Esophagus muscularis mucosa (tissue), 4 donors: ENCODE measurements around the gene TTC3. TPM values are rescaled to one million over a fixed set of nuclear protein-coding genes. Genes with fewer than 3 reads are reported as not detected.
"Not testable (repeated sequence)": the region's sequence is repeated elsewhere in the genome, so short reads cannot be mapped to it uniquely, and the experiment has no call there.

Experiments used
- DNase-seq: peaks from one replicate; pipeline ENCODE4 v3.0.0-alpha.2; 2017; ENCODE audit errors: extremely low spot score
- H3K27ac ChIP-seq, 4 donors: fragments of 200-600 bp; sonication (generic); replicated peaks in 1 of 4; 1 replicate in 3 of 4; 2 replicates in 1 of 4; pipeline ENCODE4 v1.5.1; 2016 to 2019; ENCODE audit warnings: mild to moderate bottlenecking in 1 of 4
- H3K27me3 ChIP-seq, 4 donors: fragments of 200-600 bp; sonication (generic); one replicate each; pipeline versions ENCODE4 v1.5.1 to v1.6.0; 2016 to 2019
- H3K36me3 ChIP-seq, 4 donors: fragments of 200-600 bp; sonication (generic); one replicate each; pipeline ENCODE4 v1.5.1; 2016 to 2019
- H3K4me1 ChIP-seq, 4 donors: fragments of 200-600 bp; sonication (generic); one replicate each; pipeline ENCODE4 v1.5.1; 2016 to 2019
- H3K4me3 ChIP-seq, 4 donors: fragments of 200-600 bp; sonication (generic); 1 replicate in 2 of 4; 2 replicates in 2 of 4; pipeline ENCODE4 v1.5.1; 2016 to 2019; ENCODE audit warnings: mild to moderate bottlenecking in 4 of 4, moderate library complexity in 1 of 4
- H3K9me3 ChIP-seq, 4 donors: fragments of 200-600 bp; sonication (generic); 1 replicate in 3 of 4; 2 replicates in 1 of 4; pipeline ENCODE4 v1.5.1; 2016 to 2019
- EP300 ChIP-seq: sonication (generic); formaldehyde crosslinking; IDR thresholded peaks from one replicate; pipeline ENCODE4 v1.6.1; 2017; ENCODE audit warnings: antibody characterized with exemption
- POLR2A ChIP-seq: fragments of 450-650 bp; IDR thresholded peaks from one replicate; pipeline ENCODE4 v1.6.1; 2017; ENCODE audit warnings: antibody characterized with exemption, moderate library complexity, mild to moderate bottlenecking, low read depth
- POLR2AphosphoS5 ChIP-seq, 2 donors: sonication (generic); formaldehyde crosslinking; IDR thresholded peaks; one replicate each; pipeline ENCODE4 v1.6.1; 2017; ENCODE audit warnings: antibody characterized with exemption in 2 of 2
- WGBS: methylation state at CpG from one replicate; pipeline ENCODE4 v1.1.5; 2018; 5-methylcytosine and 5-hydroxymethylcytosine counted together
- intact Hi-C: fragments of 100-400 bp; cut with DNase I; formaldehyde crosslinking; loops from one replicate; pipeline ENCODE4 v1.15.1; 2023
- total RNA-seq, 4 donors: library from RNA; depleted of rRNA; stranded (reverse); fragments of >200 nt; gene quantifications; one replicate each; pipeline versions ENCODE4 v1.1.0 to v1.2.1, GENCODE V29; 2016
- TF ChIP-seq, protein P1 (sequence below), 3 experiments: fragments of 200-600 bp in 2 of 3; fragments of 450-650 bp in 1 of 3; sonication (generic) in 2 of 3; IDR thresholded peaks; one replicate each; pipeline ENCODE4 v1.5.1; 2017 to 2019; ENCODE audit warnings: antibody characterized with exemption in 3 of 3, mild to moderate bottlenecking in 2 of 3, moderate library complexity in 1 of 3

The TTC3 gene
- total RNA-seq, 4 donors from 2014 or later: 86.0 to 162 (median 104) TPM

DNA sequence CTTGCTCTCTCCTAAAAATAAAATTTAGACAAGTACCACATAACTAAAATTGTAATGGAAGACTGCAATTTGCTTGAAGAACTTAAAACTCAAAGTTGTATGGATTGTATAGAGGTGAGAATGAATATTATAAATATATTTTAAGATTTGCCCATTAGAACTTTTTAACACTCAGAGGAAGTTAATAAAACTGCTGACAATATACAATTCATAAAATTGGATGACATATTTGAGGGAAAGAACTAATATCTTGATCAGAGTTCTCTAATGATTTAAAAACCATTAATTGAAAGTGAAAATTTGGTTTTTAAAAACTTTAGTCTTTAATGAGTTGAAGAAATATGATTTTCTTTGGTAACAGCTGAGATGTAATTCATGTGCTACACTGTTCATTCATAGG is 20.9 kb downstream of the TTC3 start:
- H3K27me3 ChIP-seq: no peaks in the 10 kb centered on the region
- H3K4me1 ChIP-seq: no peaks in the 10 kb centered on the region
- no peak for DNase-seq
- peaks cover 15 to 60% (median 36%) of the 10 kb centered on the region in 4 donors for H3K36me3 ChIP-seq
- H3K27ac ChIP-seq: no peak overlapping the region
- TF ChIP-seq POLR2A: no peak
- no peak overlapping the region for H3K4me3 ChIP-seq
- intact Hi-C loops: no loop called here
- no peaks in the 10 kb centered on the region for H3K9me3 ChIP-seq

DNA sequence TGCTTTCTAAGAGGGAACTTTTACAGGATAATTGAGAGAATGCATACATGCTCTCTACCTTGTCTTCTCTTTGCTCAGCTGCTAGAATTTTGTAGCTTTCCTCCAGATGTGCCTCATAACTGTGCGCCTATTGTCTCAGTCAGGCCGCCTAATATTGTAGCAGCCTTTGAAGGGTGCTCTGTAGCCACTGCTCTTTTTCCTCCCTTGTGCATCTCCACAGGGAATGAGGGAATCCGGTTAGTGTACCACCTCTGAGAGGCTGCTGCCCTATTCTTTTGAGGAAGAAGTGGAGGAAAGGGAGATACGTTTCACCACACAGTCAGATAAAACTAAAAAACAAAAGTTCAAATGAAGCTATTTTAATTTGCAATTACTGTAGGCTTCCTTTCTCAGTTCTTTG is 22.8 kb downstream of the TTC3 start:
- Histone ChIP-seq H3K27ac (no peak overlapping the region), H3K36me3 (peaks cover 15 to 66% (median 33%) of the 10 kb centered on the region in 4 donors), H3K4me1 (no peaks in the 10 kb centered on the region), H3K9me3 (no peaks in the 10 kb centered on the region), H3K27me3 (no peaks in the 10 kb centered on the region), H3K4me3 (no peak overlapping the region)
- no peak for TF ChIP-seq POLR2AphosphoS5 (IDR thresholded peaks at IDR 0.05)
- intact Hi-C loops: no loop called here
- WGBS: 92% methylated on average over 4 of the region's 4 CpGs
- DNase-seq: no peak

DNA sequence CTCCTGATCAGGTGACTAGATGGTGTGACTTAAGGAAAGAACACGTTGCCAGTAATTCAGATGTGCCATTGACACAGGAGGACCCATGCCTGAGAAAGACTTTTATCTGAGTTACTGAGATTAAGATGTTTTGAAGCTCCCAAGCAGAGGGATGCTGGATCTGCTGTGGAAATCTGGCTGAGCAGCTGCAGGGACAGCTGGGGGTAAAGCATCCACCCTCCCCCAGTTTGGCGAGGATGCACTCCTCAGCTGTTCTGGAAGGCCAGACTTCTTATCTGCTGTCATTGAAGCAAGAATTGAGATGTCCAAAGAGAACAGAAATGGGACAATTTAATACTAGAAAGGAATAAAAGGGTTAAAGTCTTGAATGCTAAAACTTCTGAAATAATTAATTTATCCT is 25.7 kb downstream of the TTC3 start:
- 92% methylated on average over 2 of the region's 2 CpGs for WGBS

DNA sequence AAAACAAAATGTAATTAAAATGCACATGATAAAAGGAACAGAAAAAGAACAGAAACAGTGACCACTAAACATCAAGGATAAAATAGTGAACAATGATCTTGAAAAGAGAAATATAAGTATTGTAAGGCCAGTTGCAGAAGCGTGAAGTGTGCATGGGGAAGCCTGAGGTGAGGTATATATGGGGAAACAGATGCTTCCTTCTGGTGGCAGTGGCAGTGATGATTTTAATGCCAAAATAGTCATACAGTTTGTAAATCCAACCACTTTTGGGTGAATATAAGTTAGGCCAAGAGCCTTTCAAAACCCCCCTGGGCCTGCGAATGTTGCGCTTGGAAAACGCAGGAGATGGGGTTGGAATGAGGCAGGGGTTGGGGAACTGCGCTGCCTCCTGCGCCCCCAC is 27.3 kb downstream of the TTC3 start:
- Histone ChIP-seq H3K9me3 (no peaks in the 10 kb centered on the region), H3K4me1 (no peaks in the 10 kb centered on the region), H3K27me3 (no peaks in the 10 kb centered on the region), H3K36me3 (peaks cover 15 to 48% (median 30%) of the 10 kb centered on the region in 4 donors), H3K4me3 (no peak overlapping the region), H3K27ac (no peak overlapping the region)
- TF ChIP-seq EP300 (no peak), POLR2A (no peak), POLR2AphosphoS5 (IDR thresholded peaks at IDR 0.05) (no peak)
- TF ChIP-seq, protein P1, sequence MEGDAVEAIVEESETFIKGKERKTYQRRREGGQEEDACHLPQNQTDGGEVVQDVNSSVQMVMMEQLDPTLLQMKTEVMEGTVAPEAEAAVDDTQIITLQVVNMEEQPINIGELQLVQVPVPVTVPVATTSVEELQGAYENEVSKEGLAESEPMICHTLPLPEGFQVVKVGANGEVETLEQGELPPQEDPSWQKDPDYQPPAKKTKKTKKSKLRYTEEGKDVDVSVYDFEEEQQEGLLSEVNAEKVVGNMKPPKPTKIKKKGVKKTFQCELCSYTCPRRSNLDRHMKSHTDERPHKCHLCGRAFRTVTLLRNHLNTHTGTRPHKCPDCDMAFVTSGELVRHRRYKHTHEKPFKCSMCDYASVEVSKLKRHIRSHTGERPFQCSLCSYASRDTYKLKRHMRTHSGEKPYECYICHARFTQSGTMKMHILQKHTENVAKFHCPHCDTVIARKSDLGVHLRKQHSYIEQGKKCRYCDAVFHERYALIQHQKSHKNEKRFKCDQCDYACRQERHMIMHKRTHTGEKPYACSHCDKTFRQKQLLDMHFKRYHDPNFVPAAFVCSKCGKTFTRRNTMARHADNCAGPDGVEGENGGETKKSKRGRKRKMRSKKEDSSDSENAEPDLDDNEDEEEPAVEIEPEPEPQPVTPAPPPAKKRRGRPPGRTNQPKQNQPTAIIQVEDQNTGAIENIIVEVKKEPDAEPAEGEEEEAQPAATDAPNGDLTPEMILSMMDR (IDR thresholded peaks at IDR 0.05): no peak
- 81% methylated on average over 6 of the region's 6 CpGs for WGBS
- intact Hi-C loops: no loop called here
- no peak for DNase-seq

More for the DNA sequence above, 25.7 kb downstream of the TTC3 start:
- DNase-seq: no peak
- intact Hi-C loops: no loop called here
- no peaks in the 10 kb centered on the region for H3K9me3 ChIP-seq
- no peak overlapping the region for H3K4me3 ChIP-seq
- no peak overlapping the region for H3K27ac ChIP-seq
- peaks cover 15 to 56% (median 30%) of the 10 kb centered on the region in 4 donors for H3K36me3 ChIP-seq
- TF ChIP-seq POLR2AphosphoS5 (IDR thresholded peaks at IDR 0.05) (no peak), EP300 (no peak), POLR2A (no peak)
- TF ChIP-seq, protein P1 (IDR thresholded peaks at IDR 0.05): no peak
- no peaks in the 10 kb centered on the region for H3K27me3 ChIP-seq
- no peaks in the 10 kb centered on the region for H3K4me1 ChIP-seq

DNA sequence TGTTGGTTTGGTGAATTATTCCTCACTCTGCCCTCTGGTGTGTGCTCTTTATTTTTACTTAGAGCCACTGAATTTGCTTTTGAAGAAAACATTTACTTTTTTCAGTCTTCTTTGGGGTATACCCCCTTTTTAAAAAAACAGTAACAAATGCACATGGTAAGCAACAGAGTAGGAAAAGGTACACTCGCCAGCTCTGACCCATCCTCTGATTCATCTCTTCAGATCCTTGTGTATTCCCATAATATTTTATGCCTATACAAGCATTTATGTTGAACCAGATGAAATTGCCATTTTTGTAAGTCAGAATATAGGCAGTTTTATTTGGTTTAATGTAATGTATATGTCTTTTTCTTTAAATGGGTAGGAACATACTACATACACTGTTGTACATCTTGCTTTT is 28.3 kb downstream of the TTC3 start:
- Histone ChIP-seq H3K27ac (no peak overlapping the region), H3K36me3 (peaks cover 12 to 37% (median 21%) of the 10 kb centered on the region in 4 donors), H3K9me3 (no peaks in the 10 kb centered on the region), H3K4me1 (no peaks in the 10 kb centered on the region), H3K27me3 (no peaks in the 10 kb centered on the region), H3K4me3 (no peak overlapping the region)
- 89% methylated on average over 1 of the region's 1 CpG for WGBS
- TF ChIP-seq POLR2AphosphoS5 (IDR thresholded peaks at IDR 0.05): no peak
- no peak for TF ChIP-seq POLR2A
- TF ChIP-seq, protein P1 (IDR thresholded peaks at IDR 0.05): no peak
- TF ChIP-seq EP300: no peak
- intact Hi-C loops: no loop called here
- DNase-seq: no peak

DNA sequence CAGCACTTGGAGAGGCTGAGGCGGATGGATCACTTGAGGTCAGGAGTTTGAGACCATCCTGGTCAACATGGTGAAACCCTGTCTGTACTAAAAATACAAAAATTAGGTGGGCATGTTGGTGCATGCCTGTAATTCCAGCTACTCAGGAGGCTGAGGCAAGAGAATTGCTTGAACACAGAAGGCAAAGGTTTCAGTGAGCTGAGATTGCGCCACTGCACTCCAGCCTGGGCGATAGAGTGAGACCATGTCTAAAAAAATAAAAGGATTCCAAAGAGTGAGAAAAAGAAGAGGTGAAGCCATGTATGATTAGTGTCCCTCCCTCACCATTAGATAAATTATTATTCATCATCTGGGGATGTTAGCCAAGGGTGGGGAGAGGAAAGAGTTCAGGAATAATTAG is 29.7 kb downstream of the TTC3 start:
- H3K4me3 ChIP-seq, intact Hi-C loops, H3K27ac ChIP-seq, DNase-seq, H3K9me3 ChIP-seq, H3K4me1 ChIP-seq, H3K27me3 ChIP-seq: not testable (repeated sequence)
- H3K36me3 ChIP-seq: peaks cover 7 to 23% (median 13%) of the 10 kb centered on the region in 4 donors
- 95% methylated on average over 3 of the region's 3 CpGs for WGBS
